Measurements from ENCODE around the gene CACNA1I. TPM values are rescaled to one million over a fixed set of nuclear protein-coding genes. Genes with fewer than 3 reads are reported as not detected.

The CACNA1I gene
- total RNA-seq, 1 donor from 2014 or later: 0.11 TPM

GRCh38 chr22:39612811-39613548, 42.4 kb downstream of the CACNA1I start:
- H3K9ac ChIP-seq: no peak overlapping the region
- no peak overlapping the region for H3K4me3 ChIP-seq
- no peak for TF ChIP-seq CTCF (IDR thresholded peaks at IDR 0.05)
- no peak for TF ChIP-seq EZH2phosphoT487 (IDR thresholded peaks at IDR 0.05)
- no peak for TF ChIP-seq EZH2 (IDR thresholded peaks at IDR 0.05)
- H3K4me2 ChIP-seq: no peak overlapping the region
- Mint-ChIP-seq H3K4me3 (no peak overlapping the region), H3K9me3 (peaks cover 4% of the 10 kb centered on the region), H3K36me3 (no peaks in the 10 kb centered on the region), H3K27me3 (ENCODE audit: insufficient read depth, low read depth) (peaks cover 15% of the 10 kb centered on the region), H3K27ac (no peak overlapping the region), H3K4me1 (peaks cover 12% of the 10 kb centered on the region)
- H3K79me2 ChIP-seq (ENCODE audit: low read depth): no peaks in the 10 kb centered on the region
- no peaks in the 10 kb centered on the region for H3K27me3 ChIP-seq
- H3K27ac ChIP-seq: no peak overlapping the region
- no peaks in the 10 kb centered on the region for H3K36me3 ChIP-seq
- DNase-seq (ENCODE audit: low spot score): no peak
- H4K20me1 ChIP-seq (ENCODE audit: low read depth): no peaks in the 10 kb centered on the region
- H2AFZ ChIP-seq (replicated peaks): no peak overlapping the region
- peaks cover 8% of the 10 kb centered on the region for H3K4me1 ChIP-seq
- H3K9me3 ChIP-seq (ENCODE audit: low read depth): no peaks in the 10 kb centered on the region
- no peaks in the 10 kb centered on the region for H3F3A ChIP-seq (ENCODE audit: low read depth)

GRCh38 chr22:39613549-39613921, 43.0 kb downstream of the CACNA1I start:
- Histone ChIP-seq H3K9me3 (ENCODE audit: low read depth) (no peaks in the 10 kb centered on the region), H3F3A (ENCODE audit: low read depth) (no peaks in the 10 kb centered on the region), H4K20me1 (ENCODE audit: low read depth) (no peaks in the 10 kb centered on the region), H3K4me1 (peaks cover 8% of the 10 kb centered on the region), H3K27ac (no peak overlapping the region), H3K27me3 (no peaks in the 10 kb centered on the region), H3K9ac (no peak overlapping the region), H3K79me2 (ENCODE audit: low read depth) (no peaks in the 10 kb centered on the region), H3K4me2 (no peak overlapping the region), H2AFZ (replicated peaks) (no peak overlapping the region), H3K4me3 (no peak overlapping the region), H3K36me3 (no peaks in the 10 kb centered on the region)
- Mint-ChIP-seq H3K27me3 (ENCODE audit: insufficient read depth, low read depth) (peaks cover 19% of the 10 kb centered on the region), H3K9me3 (peaks cover 4% of the 10 kb centered on the region), H3K36me3 (no peaks in the 10 kb centered on the region), H3K4me3 (no peak overlapping the region), H3K27ac (no peak overlapping the region), H3K4me1 (peaks cover 16% of the 10 kb centered on the region)
- TF ChIP-seq EZH2phosphoT487 (IDR thresholded peaks at IDR 0.05) (no peak), EZH2 (IDR thresholded peaks at IDR 0.05) (no peak)
- no peak for DNase-seq (ENCODE audit: low spot score)

- H3K4me1 ChIP-seq: peaks cover 8% of the 10 kb centered on the region
- Mint-ChIP-seq H3K4me3 (no peak overlapping the region), H3K36me3 (no peaks in the 10 kb centered on the region), H3K27me3 (ENCODE audit: insufficient read depth, low read depth) (peaks cover 22% of the 10 kb centered on the region), H3K4me1 (peaks cover 16% of the 10 kb centered on the region), H3K9me3 (peaks cover 4% of the 10 kb centered on the region), H3K27ac (no peak overlapping the region)
- TF ChIP-seq CTCF (IDR thresholded peaks at IDR 0.05) (no peak), EZH2phosphoT487 (IDR thresholded peaks at IDR 0.05) (no peak), EZH2 (IDR thresholded peaks at IDR 0.05) (no peak)
- DNase-seq (ENCODE audit: low spot score): no peak
- no peaks in the 10 kb centered on the region for H3K9me3 ChIP-seq (ENCODE audit: low read depth)
- no peaks in the 10 kb centered on the region for H3F3A ChIP-seq (ENCODE audit: low read depth)
- H3K4me3 ChIP-seq: no peak overlapping the region
- H3K4me2 ChIP-seq: no peak overlapping the region
- no peak overlapping the region for H3K9ac ChIP-seq
- no peaks in the 10 kb centered on the region for H3K36me3 ChIP-seq
- no peaks in the 10 kb centered on the region for H3K27me3 ChIP-seq
- H3K27ac ChIP-seq: no peak overlapping the region
- no peaks in the 10 kb centered on the region for H3K79me2 ChIP-seq (ENCODE audit: low read depth)
- H4K20me1 ChIP-seq (ENCODE audit: low read depth): no peaks in the 10 kb centered on the region
- no peak overlapping the region for H2AFZ ChIP-seq (replicated peaks)
Observed at GRCh38 chr22:39614442-39614841, 43.9 kb downstream of the CACNA1I start.

GRCh38 chr22:39616051-39616450, 45.5 kb downstream of the CACNA1I start:
- H3K79me2 ChIP-seq (ENCODE audit: low read depth): no peaks in the 10 kb centered on the region
- H3K9ac ChIP-seq: no peak overlapping the region
- H3K27ac Mint-ChIP-seq: no peak overlapping the region
- no peak overlapping the region for H3K4me2 ChIP-seq
- no peaks in the 10 kb centered on the region for H3F3A ChIP-seq (ENCODE audit: low read depth)
- H3K9me3 Mint-ChIP-seq: peaks cover 4% of the 10 kb centered on the region
- no peak overlapping the region for H3K4me3 Mint-ChIP-seq
- H4K20me1 ChIP-seq (ENCODE audit: low read depth): no peaks in the 10 kb centered on the region
- peaks cover 8% of the 10 kb centered on the region for H3K4me1 ChIP-seq
- H3K27me3 Mint-ChIP-seq (ENCODE audit: insufficient read depth, low read depth): peaks cover 31% of the 10 kb centered on the region
- H3K36me3 ChIP-seq: no peaks in the 10 kb centered on the region
- no peak overlapping the region for H2AFZ ChIP-seq (replicated peaks)
- H3K36me3 Mint-ChIP-seq: no peaks in the 10 kb centered on the region
- no peak for TF ChIP-seq EZH2phosphoT487 (IDR thresholded peaks at IDR 0.05)
- TF ChIP-seq EZH2 (IDR thresholded peaks at IDR 0.05): no peak
- no peak for TF ChIP-seq CTCF (IDR thresholded peaks at IDR 0.05)
- no peak overlapping the region for H3K27ac ChIP-seq
- no peak overlapping the region for H3K4me3 ChIP-seq
- DNase-seq (ENCODE audit: low spot score): no peak
- no peaks in the 10 kb centered on the region for H3K27me3 ChIP-seq
- no peaks in the 10 kb centered on the region for H3K9me3 ChIP-seq (ENCODE audit: low read depth)
- peaks cover 11% of the 10 kb centered on the region for H3K4me1 Mint-ChIP-seq
